Measurements from ENCODE around the gene STX11.

Gene STX11

DNA sequence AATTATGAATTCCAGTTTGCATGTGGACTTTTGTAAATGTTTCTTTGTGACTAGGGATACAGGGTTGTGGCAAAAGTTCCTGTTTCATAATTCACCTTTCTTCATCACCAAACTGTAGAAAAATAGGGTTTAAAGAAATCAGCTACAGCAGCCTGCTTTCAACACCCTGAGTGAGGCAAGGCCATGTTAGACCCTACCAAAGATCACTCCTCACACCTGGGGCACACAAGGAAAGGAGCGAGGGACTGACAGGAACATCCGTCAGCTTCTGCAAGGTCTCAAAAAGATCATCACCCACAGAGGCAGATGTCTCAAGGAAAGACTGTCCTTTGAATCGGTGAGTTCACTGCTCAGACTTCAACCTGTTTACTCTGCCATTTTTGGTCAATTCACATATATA, 10.5 kb upstream of the STX11 start:
- POLR2A ChIA-PET, result no interaction called here
- peaks cover 0 to 2% (median 0%) of the 10 kb centered on the region in 4 experiments for H3K4me1 ChIP-seq (ENCODE audit: control extremely low read depth in 1 of 4, control insufficient read depth in 4 of 4, insufficient read depth in 4 of 4, low read length in 3 of 4)
- no peaks in the 10 kb centered on the region for H3K27me3 ChIP-seq (replicated peaks in 2 of 5; ENCODE audit: control insufficient read depth in 4 of 5, insufficient read depth in 5 of 5, low read length in 4 of 5)
- 100% methylated on average over 2 of the region's 3 CpGs for WGBS (ENCODE audit: insufficient coverage)
- no peak overlapping the region for H3K4me3 ChIP-seq (ENCODE audit: control insufficient read depth in 1 of 7, extremely low read depth in 1 of 7, insufficient read depth in 4 of 7, low read depth in 2 of 7, low read length in 6 of 7)
- no peaks in the 10 kb centered on the region for H3K36me3 ChIP-seq (ENCODE audit: control insufficient read depth in 4 of 4, insufficient read depth in 4 of 4, low read length in 3 of 4)
- DNase-seq, result no peak
- CTCF ChIA-PET, result no interaction called here
- no peaks in the 10 kb centered on the region for H3K9me3 ChIP-seq (ENCODE audit: control extremely low read depth in 1 of 5, control insufficient read depth in 4 of 5, insufficient read depth in 2 of 5, low read depth in 1 of 5, low read length in 4 of 5)
- H3K27ac ChIP-seq (ENCODE audit: insufficient read depth in 1 of 2, low read depth in 1 of 2, low read length in 2 of 2, poor library complexity in 1 of 2, severe bottlenecking in 2 of 2), result no peak overlapping the region

- WGBS (ENCODE audit: insufficient coverage), result 90% methylated on average over 2 of the region's 2 CpGs
- H3K4me3 ChIP-seq (ENCODE audit: control insufficient read depth in 1 of 7, extremely low read depth in 1 of 7, insufficient read depth in 4 of 7, low read depth in 2 of 7, low read length in 6 of 7), result peak overlapping the region in 1 of 7 experiments; percentile 0
- peaks cover 0 to 2% (median 0%) of the 10 kb centered on the region in 4 experiments for H3K4me1 ChIP-seq (ENCODE audit: control extremely low read depth in 1 of 4, control insufficient read depth in 4 of 4, insufficient read depth in 4 of 4, low read length in 3 of 4)
- CTCF ChIA-PET, result interaction anchor here (1.1 kb wide), 1 partner anchor 11 kb away, joined by 3 read pairs; no protein-coding TSS in a partner anchor
- no peaks in the 10 kb centered on the region for H3K9me3 ChIP-seq (ENCODE audit: control extremely low read depth in 1 of 5, control insufficient read depth in 4 of 5, insufficient read depth in 2 of 5, low read depth in 1 of 5, low read length in 4 of 5)
- no peaks in the 10 kb centered on the region for H3K27me3 ChIP-seq (replicated peaks in 2 of 5; ENCODE audit: control insufficient read depth in 4 of 5, insufficient read depth in 5 of 5, low read length in 4 of 5)
- POLR2A ChIA-PET, result no interaction called here
- no peak overlapping the region for H3K27ac ChIP-seq (ENCODE audit: insufficient read depth in 1 of 2, low read depth in 1 of 2, low read length in 2 of 2, poor library complexity in 1 of 2, severe bottlenecking in 2 of 2)
- H3K36me3 ChIP-seq (ENCODE audit: control insufficient read depth in 4 of 4, insufficient read depth in 4 of 4, low read length in 3 of 4), result no peaks in the 10 kb centered on the region
- DNase-seq, result no peak
Measured at GRCh38 chr6:144140867-144141266, 9.4 kb upstream of the STX11 start.

GRCh38 chr6:144141470-144141869, 8.8 kb upstream of the STX11 start:
- Histone ChIP-seq H3K4me3 (ENCODE audit: control insufficient read depth in 1 of 7, extremely low read depth in 1 of 7, insufficient read depth in 4 of 7, low read depth in 2 of 7, low read length in 6 of 7) (no peak overlapping the region), H3K36me3 (ENCODE audit: control insufficient read depth in 4 of 4, insufficient read depth in 4 of 4, low read length in 3 of 4) (no peaks in the 10 kb centered on the region), H3K9me3 (ENCODE audit: control extremely low read depth in 1 of 5, control insufficient read depth in 4 of 5, insufficient read depth in 2 of 5, low read depth in 1 of 5, low read length in 4 of 5) (no peaks in the 10 kb centered on the region), H3K4me1 (ENCODE audit: control extremely low read depth in 1 of 4, control insufficient read depth in 4 of 4, insufficient read depth in 4 of 4, low read length in 3 of 4) (peaks cover 0 to 2% (median 0%) of the 10 kb centered on the region in 4 experiments), H3K27me3 (replicated peaks in 2 of 5; ENCODE audit: control insufficient read depth in 4 of 5, insufficient read depth in 5 of 5, low read length in 4 of 5) (no peaks in the 10 kb centered on the region), H3K27ac (ENCODE audit: insufficient read depth in 1 of 2, low read depth in 1 of 2, low read length in 2 of 2, poor library complexity in 1 of 2, severe bottlenecking in 2 of 2) (no peak overlapping the region)
- POLR2A ChIA-PET, result no interaction called here
- DNase-seq, result no peak
- CTCF ChIA-PET, result interaction anchor here (1.1 to 1.5 kb wide), 2 partner anchors 12 to 18 kb away, joined by 3 to 4 read pairs; no protein-coding TSS in a partner anchor
- WGBS (ENCODE audit: insufficient coverage), result no CpG with 5 or more reads among the region's 2 CpGs

- Histone ChIP-seq H3K27ac (ENCODE audit: insufficient read depth in 1 of 2, low read depth in 1 of 2, low read length in 2 of 2, poor library complexity in 1 of 2, severe bottlenecking in 2 of 2) (no peak overlapping the region), H3K27me3 (replicated peaks in 2 of 5; ENCODE audit: control insufficient read depth in 4 of 5, insufficient read depth in 5 of 5, low read length in 4 of 5) (no peaks in the 10 kb centered on the region), H3K36me3 (ENCODE audit: control insufficient read depth in 4 of 4, insufficient read depth in 4 of 4, low read length in 3 of 4) (no peaks in the 10 kb centered on the region), H3K9me3 (ENCODE audit: control extremely low read depth in 1 of 5, control insufficient read depth in 4 of 5, insufficient read depth in 2 of 5, low read depth in 1 of 5, low read length in 4 of 5) (no peaks in the 10 kb centered on the region), H3K4me3 (ENCODE audit: control insufficient read depth in 1 of 7, extremely low read depth in 1 of 7, insufficient read depth in 4 of 7, low read depth in 2 of 7, low read length in 6 of 7) (no peak overlapping the region), H3K4me1 (ENCODE audit: control extremely low read depth in 1 of 4, control insufficient read depth in 4 of 4, insufficient read depth in 4 of 4, low read length in 3 of 4) (peaks cover 0 to 2% (median 0%) of the 10 kb centered on the region in 4 experiments)
- ChIA-PET CTCF (interaction anchor here (1.0 to 1.7 kb wide), 5 partner anchors 10 to 339 kb away, joined by 3 to 4 read pairs (median 4); no protein-coding TSS in a partner anchor), POLR2A (no interaction called here)
- 100% methylated on average over 1 of the region's 1 CpG for WGBS (ENCODE audit: insufficient coverage)
- no peak for DNase-seq
Measured at GRCh38 chr6:144143106-144143505, 7.2 kb upstream of the STX11 start.

DNA sequence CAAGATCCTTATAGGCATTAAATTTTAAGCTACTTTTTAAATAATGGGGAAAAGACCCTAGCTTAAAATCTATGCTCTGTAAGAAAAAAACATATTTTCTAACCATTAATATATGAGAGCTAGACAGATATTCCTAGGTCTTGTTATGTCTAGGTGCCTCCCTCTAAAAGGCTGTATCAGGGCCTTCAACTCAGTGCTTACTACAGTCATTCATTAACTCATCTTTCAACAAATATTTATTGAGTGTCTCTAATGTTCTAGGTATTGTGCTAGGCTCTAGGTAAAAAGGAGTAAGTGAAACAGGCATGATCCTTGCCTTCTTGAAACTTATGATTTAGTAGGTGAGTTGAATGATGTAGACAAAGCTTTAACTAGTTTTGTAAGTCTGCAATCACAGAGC, 6.4 kb upstream of the STX11 start:
- no peaks in the 10 kb centered on the region for H3K27me3 ChIP-seq (replicated peaks in 2 of 5; ENCODE audit: control insufficient read depth in 4 of 5, insufficient read depth in 5 of 5, low read length in 4 of 5)
- H3K4me1 ChIP-seq (ENCODE audit: control extremely low read depth in 1 of 4, control insufficient read depth in 4 of 4, insufficient read depth in 4 of 4, low read length in 3 of 4), result peaks cover 0 to 2% (median 0%) of the 10 kb centered on the region in 4 experiments
- no peak overlapping the region for H3K4me3 ChIP-seq (ENCODE audit: control insufficient read depth in 1 of 7, extremely low read depth in 1 of 7, insufficient read depth in 4 of 7, low read depth in 2 of 7, low read length in 6 of 7)
- H3K27ac ChIP-seq (ENCODE audit: insufficient read depth in 1 of 2, low read depth in 1 of 2, low read length in 2 of 2, poor library complexity in 1 of 2, severe bottlenecking in 2 of 2), result no peak overlapping the region
- no peaks in the 10 kb centered on the region for H3K36me3 ChIP-seq (ENCODE audit: control insufficient read depth in 4 of 4, insufficient read depth in 4 of 4, low read length in 3 of 4)
- no peaks in the 10 kb centered on the region for H3K9me3 ChIP-seq (ENCODE audit: control extremely low read depth in 1 of 5, control insufficient read depth in 4 of 5, insufficient read depth in 2 of 5, low read depth in 1 of 5, low read length in 4 of 5)
- ChIA-PET CTCF (interaction anchor here (0.6 to 1.7 kb wide), 6 partner anchors 8 to 338 kb away, joined by 3 to 4 read pairs (median 3); no protein-coding TSS in a partner anchor), POLR2A (no interaction called here)
- DNase-seq, result no peak

DNA sequence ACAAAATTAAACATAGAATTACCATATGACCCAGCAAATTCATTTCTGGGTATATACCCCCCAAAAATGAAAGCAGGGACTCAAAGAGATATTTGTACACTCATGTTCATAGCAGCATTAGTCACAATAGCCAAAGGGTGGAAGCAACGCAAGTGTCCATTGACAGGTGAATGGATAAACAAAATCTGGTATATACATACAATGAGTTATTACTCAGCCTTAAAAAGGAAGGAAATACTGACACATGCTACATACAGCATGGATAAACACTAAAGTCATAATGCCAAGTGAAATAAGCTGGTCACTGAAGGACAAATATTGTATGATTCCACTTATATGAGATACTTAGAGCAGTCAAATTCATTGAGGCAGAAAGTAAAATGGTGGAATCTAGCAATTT, 5.3 kb upstream of the STX11 start:
- Histone ChIP-seq H3K27me3 (replicated peaks in 2 of 5; ENCODE audit: control insufficient read depth in 4 of 5, insufficient read depth in 5 of 5, low read length in 4 of 5) (no peaks in the 10 kb centered on the region), H3K4me1 (ENCODE audit: control extremely low read depth in 1 of 4, control insufficient read depth in 4 of 4, insufficient read depth in 4 of 4, low read length in 3 of 4) (peaks cover 2 to 5% (median 3%) of the 10 kb centered on the region in 4 experiments), H3K4me3 (ENCODE audit: control insufficient read depth in 1 of 7, extremely low read depth in 1 of 7, insufficient read depth in 4 of 7, low read depth in 2 of 7, low read length in 6 of 7) (no peak overlapping the region), H3K9me3 (ENCODE audit: control extremely low read depth in 1 of 5, control insufficient read depth in 4 of 5, insufficient read depth in 2 of 5, low read depth in 1 of 5, low read length in 4 of 5) (no peaks in the 10 kb centered on the region), H3K27ac (ENCODE audit: insufficient read depth in 1 of 2, low read depth in 1 of 2, low read length in 2 of 2, poor library complexity in 1 of 2, severe bottlenecking in 2 of 2) (no peak overlapping the region), H3K36me3 (ENCODE audit: control insufficient read depth in 4 of 4, insufficient read depth in 4 of 4, low read length in 3 of 4) (no peaks in the 10 kb centered on the region)
- CTCF ChIA-PET, result no interaction called here
- POLR2A ChIA-PET, result no interaction called here
- no peak for DNase-seq
- WGBS (ENCODE audit: insufficient coverage), result no CpG with 5 or more reads among the region's 1 CpG

- Histone ChIP-seq H3K9me3 (ENCODE audit: control extremely low read depth in 1 of 5, control insufficient read depth in 4 of 5, insufficient read depth in 2 of 5, low read depth in 1 of 5, low read length in 4 of 5) (no peaks in the 10 kb centered on the region), H3K36me3 (ENCODE audit: control insufficient read depth in 4 of 4, insufficient read depth in 4 of 4, low read length in 3 of 4) (no peaks in the 10 kb centered on the region), H3K4me3 (ENCODE audit: control insufficient read depth in 1 of 7, extremely low read depth in 1 of 7, insufficient read depth in 4 of 7, low read depth in 2 of 7, low read length in 6 of 7) (no peak overlapping the region), H3K4me1 (ENCODE audit: control extremely low read depth in 1 of 4, control insufficient read depth in 4 of 4, insufficient read depth in 4 of 4, low read length in 3 of 4) (peaks cover 1 to 7% (median 3%) of the 10 kb centered on the region in 4 experiments), H3K27ac (ENCODE audit: insufficient read depth in 1 of 2, low read depth in 1 of 2, low read length in 2 of 2, poor library complexity in 1 of 2, severe bottlenecking in 2 of 2) (no peak overlapping the region), H3K27me3 (replicated peaks in 2 of 5; ENCODE audit: control insufficient read depth in 4 of 5, insufficient read depth in 5 of 5, low read length in 4 of 5) (no peaks in the 10 kb centered on the region)
- no peak for DNase-seq
- WGBS (ENCODE audit: insufficient coverage), result 100% methylated on average over 1 of the region's 2 CpGs
- ChIA-PET POLR2A (no interaction called here), CTCF (no interaction called here)
Measured at GRCh38 chr6:144145541-144145940, 4.8 kb upstream of the STX11 start.

All from common myeloid progenitor, CD34-positive (primary cell).